Measurements from ENCODE around the gene PDPR.
"Not testable (repeated sequence)": the region's sequence is repeated elsewhere in the genome, so short reads cannot be mapped to it uniquely, and the experiment has no call there.

GRCh38 chr16:70147853-70148252, 33.7 kb downstream of the PDPR start:
- TF ChIP-seq, protein P1, sequence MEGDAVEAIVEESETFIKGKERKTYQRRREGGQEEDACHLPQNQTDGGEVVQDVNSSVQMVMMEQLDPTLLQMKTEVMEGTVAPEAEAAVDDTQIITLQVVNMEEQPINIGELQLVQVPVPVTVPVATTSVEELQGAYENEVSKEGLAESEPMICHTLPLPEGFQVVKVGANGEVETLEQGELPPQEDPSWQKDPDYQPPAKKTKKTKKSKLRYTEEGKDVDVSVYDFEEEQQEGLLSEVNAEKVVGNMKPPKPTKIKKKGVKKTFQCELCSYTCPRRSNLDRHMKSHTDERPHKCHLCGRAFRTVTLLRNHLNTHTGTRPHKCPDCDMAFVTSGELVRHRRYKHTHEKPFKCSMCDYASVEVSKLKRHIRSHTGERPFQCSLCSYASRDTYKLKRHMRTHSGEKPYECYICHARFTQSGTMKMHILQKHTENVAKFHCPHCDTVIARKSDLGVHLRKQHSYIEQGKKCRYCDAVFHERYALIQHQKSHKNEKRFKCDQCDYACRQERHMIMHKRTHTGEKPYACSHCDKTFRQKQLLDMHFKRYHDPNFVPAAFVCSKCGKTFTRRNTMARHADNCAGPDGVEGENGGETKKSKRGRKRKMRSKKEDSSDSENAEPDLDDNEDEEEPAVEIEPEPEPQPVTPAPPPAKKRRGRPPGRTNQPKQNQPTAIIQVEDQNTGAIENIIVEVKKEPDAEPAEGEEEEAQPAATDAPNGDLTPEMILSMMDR (IDR thresholded peaks at IDR 0.05): not testable (repeated sequence)
- not testable (repeated sequence) for TF ChIP-seq POLR2A (IDR thresholded peaks at IDR 0.05)

Data from breast epithelium (tissue), 3 donors.